Activated T-helper 1 cell treated with anti-CD3 and anti-CD28 coated beads, Interleukin-12 subunit alpha, Interleukin-12 subunit beta, Interleukin-2, Interleukin-4 antibody, amounts not matched to agents 30 ng/mL and 10 ng/mL and 1 ng/mL, durations not matched to agents 14 hours and 24 hours and 36 hours (primary cell): ENCODE data around the gene PDK3. TPM values are rescaled to one million over a fixed set of nuclear protein-coding genes. Genes with fewer than 3 reads are reported as not detected.
A peak's percentile ranks its signal among the peaks of the same experiment; 100 is the strongest.

Source experiments
- DNase-seq: peaks from one replicate; pipeline ENCODE4 v3.0.0; 2021; ENCODE audit warnings: low spot score
- H3K27ac Mint-ChIP-seq: one replicate; pipeline ENCODE4 v1.8.0; 2021; ENCODE audit warnings: mild to moderate bottlenecking, mixed read lengths
- H3K27me3 Mint-ChIP-seq: one replicate; pipeline ENCODE4 v1.8.0; 2022; ENCODE audit warnings: mild to moderate bottlenecking, moderate library complexity, mixed read lengths; ENCODE audit not compliant: insufficient read depth
- H3K36me3 Mint-ChIP-seq: one replicate; pipeline ENCODE4 v1.8.0; 2021; ENCODE audit warnings: low read depth, mixed read lengths
- H3K4me1 Mint-ChIP-seq: one replicate; pipeline ENCODE4 v1.8.0; 2021; ENCODE audit warnings: low read depth, mixed read lengths
- H3K4me3 Mint-ChIP-seq: one replicate; pipeline ENCODE4 v1.8.0; 2021; ENCODE audit warnings: mild to moderate bottlenecking, moderate library complexity, mixed read lengths
- H3K9me3 Mint-ChIP-seq: one replicate; pipeline ENCODE4 v1.8.0; 2021; ENCODE audit warnings: mixed read lengths
- intact Hi-C: fragments of 100-400 bp; cut with micrococcal nuclease; formaldehyde crosslinking; loops from one replicate; pipeline ENCODE4 v1.15.1; 2024
- total RNA-seq: library from RNA; stranded (reverse); gene quantifications from 2 replicates; pipeline ENCODE4 v1.2.3, GENCODE V29; 2022

Gene PDK3
- total RNA-seq: 24.1 and 27.2 TPM in 2 replicates

- intact Hi-C loops: loop anchor here (1.0 kb wide), 2 partner anchors 9 to 14 kb away; no protein-coding TSS in a partner anchor
- peaks cover 33% of the 10 kb centered on the region for H3K4me1 Mint-ChIP-seq
- H3K27ac Mint-ChIP-seq: peak within 1 kb of the TSS; percentile 87
- peaks cover 2% of the 10 kb centered on the region for H3K27me3 Mint-ChIP-seq
- peak within 1 kb of the TSS; percentile 85 for H3K4me3 Mint-ChIP-seq
- peaks cover 2% of the 10 kb centered on the region for H3K36me3 Mint-ChIP-seq
- DNase-seq: peak; percentile 80
- no peaks in the 10 kb centered on the region for H3K9me3 Mint-ChIP-seq
Observed at GRCh38 chrX:24464836-24465531, at the start of gene PDK3. Gene PDK3 (plus strand): TSS chrX:24465286. CDS start chrX:24465456, 170 bp downstream.

DNA sequence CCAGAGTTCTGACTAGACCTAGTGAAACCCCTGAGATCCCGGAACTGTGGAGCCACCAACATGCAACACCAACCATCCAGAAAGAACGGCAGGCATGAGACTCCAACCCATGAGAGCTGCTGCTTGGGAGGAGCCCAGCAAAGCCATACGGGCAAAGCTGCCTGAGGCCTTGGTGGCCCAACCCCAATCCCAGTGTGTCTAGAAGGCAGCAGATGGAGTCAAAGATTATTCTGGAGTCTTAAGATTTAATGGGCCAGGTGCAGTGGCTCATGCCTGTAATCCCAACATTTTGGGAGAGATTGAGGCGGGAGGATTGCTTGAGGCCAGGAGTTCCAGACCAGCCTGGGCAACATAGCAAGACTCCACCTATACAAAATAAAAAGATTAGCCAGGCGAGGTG, 49.2 kb upstream of the PDK3 start:
- no peaks in the 10 kb centered on the region for H3K36me3 Mint-ChIP-seq
- no peak for DNase-seq
- no peaks in the 10 kb centered on the region for H3K9me3 Mint-ChIP-seq
- H3K27me3 Mint-ChIP-seq: no peaks in the 10 kb centered on the region
- H3K4me3 Mint-ChIP-seq: no peak overlapping the region
- no peaks in the 10 kb centered on the region for H3K4me1 Mint-ChIP-seq
- H3K27ac Mint-ChIP-seq: no peak overlapping the region
- intact Hi-C loops: no loop called here

GRCh38 chrX:24423960-24424359, 41.1 kb upstream of the PDK3 start:
- Mint-ChIP-seq H3K9me3 (no peaks in the 10 kb centered on the region), H3K4me3 (no peak overlapping the region), H3K36me3 (peaks cover 2% of the 10 kb centered on the region), H3K27me3 (no peaks in the 10 kb centered on the region), H3K27ac (no peak overlapping the region), H3K4me1 (no peaks in the 10 kb centered on the region)
- intact Hi-C loops: no loop called here
- no peak for DNase-seq

DNA sequence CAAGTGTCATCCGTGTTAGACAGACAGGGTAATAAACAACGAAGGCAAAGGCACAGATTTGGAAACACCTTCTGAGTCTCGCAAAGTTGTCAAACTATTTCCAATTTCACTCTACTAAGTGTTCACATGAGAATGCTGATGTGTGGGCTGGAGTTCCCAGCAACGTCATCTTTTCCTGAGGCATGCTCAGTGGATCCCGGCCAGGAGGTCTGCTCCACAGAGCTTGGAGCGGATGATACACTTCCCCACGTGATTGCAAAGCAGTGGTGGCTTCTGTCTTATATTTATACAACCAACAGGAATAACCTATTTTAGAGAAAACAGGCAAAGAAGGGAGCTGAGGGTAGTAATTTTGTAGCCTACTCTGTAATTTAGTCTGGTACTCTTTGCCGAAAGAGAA, 40.1 kb upstream of the PDK3 start:
- DNase-seq: no peak

GRCh38 chrX:24425806-24426205, 39.3 kb upstream of the PDK3 start:
- Mint-ChIP-seq H3K4me3 (no peak overlapping the region), H3K4me1 (no peaks in the 10 kb centered on the region), H3K27ac (no peak overlapping the region), H3K27me3 (no peaks in the 10 kb centered on the region), H3K9me3 (no peaks in the 10 kb centered on the region), H3K36me3 (peaks cover 2% of the 10 kb centered on the region)
- DNase-seq: no peak
- intact Hi-C loops: no loop called here

More for the DNA sequence above, 40.1 kb upstream of the PDK3 start:
- Mint-ChIP-seq H3K9me3 (no peaks in the 10 kb centered on the region), H3K27ac (no peak overlapping the region), H3K27me3 (no peaks in the 10 kb centered on the region), H3K4me1 (no peaks in the 10 kb centered on the region), H3K36me3 (peaks cover 2% of the 10 kb centered on the region), H3K4me3 (no peak overlapping the region)
- intact Hi-C loops: no loop called here

- H3K4me1 Mint-ChIP-seq: no peaks in the 10 kb centered on the region
Observed at GRCh38 chrX:24426340-24426913, 38.7 kb upstream of the PDK3 start.

GRCh38 chrX:24426921-24427746, 38.0 kb upstream of the PDK3 start:
- H3K4me3 Mint-ChIP-seq: no peak overlapping the region
- no peak for DNase-seq
- H3K36me3 Mint-ChIP-seq: peaks cover 2% of the 10 kb centered on the region
- H3K4me1 Mint-ChIP-seq: no peaks in the 10 kb centered on the region
- H3K27ac Mint-ChIP-seq: no peak overlapping the region
- no peaks in the 10 kb centered on the region for H3K9me3 Mint-ChIP-seq
- H3K27me3 Mint-ChIP-seq: peaks cover 3% of the 10 kb centered on the region
- intact Hi-C loops: no loop called here

More at GRCh38 chrX:24426340-24426913, 38.7 kb upstream of the PDK3 start:
- no peak for DNase-seq
- H3K36me3 Mint-ChIP-seq: peaks cover 2% of the 10 kb centered on the region
- H3K9me3 Mint-ChIP-seq: no peaks in the 10 kb centered on the region
- H3K27ac Mint-ChIP-seq: no peak overlapping the region
- H3K27me3 Mint-ChIP-seq: no peaks in the 10 kb centered on the region
- H3K4me3 Mint-ChIP-seq: no peak overlapping the region
- intact Hi-C loops: no loop called here

DNA sequence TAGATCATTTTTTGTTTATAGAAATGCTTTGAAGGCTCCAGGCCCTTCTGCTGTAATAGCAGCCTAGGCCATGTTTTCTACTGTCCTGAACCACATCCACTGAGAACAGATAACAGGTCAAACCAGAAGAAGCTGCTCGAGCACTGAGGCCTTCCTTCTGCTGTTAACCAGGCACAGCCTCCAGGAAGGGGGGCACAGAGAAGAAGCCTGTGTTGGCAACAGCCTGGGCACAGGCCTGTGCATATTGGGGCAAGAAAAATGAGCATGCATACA, 37.4 kb upstream of the PDK3 start:
- Mint-ChIP-seq H3K27ac (no peak overlapping the region), H3K27me3 (peaks cover 3% of the 10 kb centered on the region), H3K36me3 (peaks cover 2% of the 10 kb centered on the region), H3K9me3 (no peaks in the 10 kb centered on the region), H3K4me3 (no peak overlapping the region), H3K4me1 (no peaks in the 10 kb centered on the region)
- intact Hi-C loops: no loop called here
- no peak for DNase-seq

GRCh38 chrX:24428516-24428915, 36.6 kb upstream of the PDK3 start:
- Mint-ChIP-seq H3K9me3 (no peaks in the 10 kb centered on the region), H3K4me3 (no peak overlapping the region), H3K27ac (no peak overlapping the region), H3K4me1 (no peaks in the 10 kb centered on the region), H3K27me3 (peaks cover 3% of the 10 kb centered on the region), H3K36me3 (peaks cover 2% of the 10 kb centered on the region)
- DNase-seq: no peak
- intact Hi-C loops: no loop called here

DNA sequence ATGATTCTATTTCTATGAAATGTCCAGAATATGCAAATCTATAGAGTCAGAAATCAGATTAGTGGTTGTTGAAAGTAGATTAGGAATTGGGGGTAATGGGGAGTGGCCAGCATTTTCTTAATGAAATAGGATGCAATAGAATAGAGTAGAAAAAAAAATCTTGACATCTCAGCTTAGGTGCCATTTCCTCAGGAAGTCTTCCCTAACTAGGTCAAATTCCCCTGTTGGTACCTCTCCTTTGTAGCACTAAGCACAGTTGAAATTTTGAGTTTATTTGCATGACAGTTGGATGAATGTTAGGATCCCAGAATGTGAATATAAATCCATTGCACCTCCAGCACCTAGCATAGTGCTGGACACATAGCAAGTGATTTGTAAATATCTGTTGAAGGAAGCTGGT, 30.0 kb upstream of the PDK3 start:
- Mint-ChIP-seq H3K27me3 (peaks cover 5% of the 10 kb centered on the region), H3K4me1 (no peaks in the 10 kb centered on the region), H3K4me3 (no peak overlapping the region), H3K9me3 (no peaks in the 10 kb centered on the region), H3K36me3 (no peaks in the 10 kb centered on the region), H3K27ac (no peak overlapping the region)
- no peak for DNase-seq
- intact Hi-C loops: no loop called here

- intact Hi-C loops: no loop called here
- H3K27ac Mint-ChIP-seq: no peak overlapping the region
- H3K9me3 Mint-ChIP-seq: no peaks in the 10 kb centered on the region
- DNase-seq: no peak
- no peaks in the 10 kb centered on the region for H3K27me3 Mint-ChIP-seq
- H3K4me1 Mint-ChIP-seq: no peaks in the 10 kb centered on the region
- H3K36me3 Mint-ChIP-seq: no peaks in the 10 kb centered on the region
- H3K4me3 Mint-ChIP-seq: no peak overlapping the region
Observed at GRCh38 chrX:24443918-24444317, 21.2 kb upstream of the PDK3 start.

DNA sequence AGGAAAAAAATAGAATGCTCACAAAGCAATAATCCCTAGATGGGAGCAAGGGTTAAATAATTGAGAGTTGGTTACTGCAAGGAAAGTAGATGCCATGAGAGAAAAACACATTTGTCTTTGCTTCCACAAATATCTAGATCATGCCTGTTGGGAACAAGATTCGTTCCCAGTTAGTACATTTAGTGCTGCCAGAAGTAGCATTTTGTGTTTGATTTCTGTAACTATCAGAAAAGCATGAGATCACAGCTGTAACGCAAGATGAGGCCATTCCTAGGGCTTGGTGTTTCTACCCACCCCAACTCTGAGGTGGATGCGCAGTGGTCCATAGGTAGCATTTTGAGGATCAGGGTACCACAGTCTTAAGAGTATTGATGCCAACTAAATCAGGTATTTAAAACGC, 20.4 kb upstream of the PDK3 start:
- intact Hi-C loops: no loop called here

DNA sequence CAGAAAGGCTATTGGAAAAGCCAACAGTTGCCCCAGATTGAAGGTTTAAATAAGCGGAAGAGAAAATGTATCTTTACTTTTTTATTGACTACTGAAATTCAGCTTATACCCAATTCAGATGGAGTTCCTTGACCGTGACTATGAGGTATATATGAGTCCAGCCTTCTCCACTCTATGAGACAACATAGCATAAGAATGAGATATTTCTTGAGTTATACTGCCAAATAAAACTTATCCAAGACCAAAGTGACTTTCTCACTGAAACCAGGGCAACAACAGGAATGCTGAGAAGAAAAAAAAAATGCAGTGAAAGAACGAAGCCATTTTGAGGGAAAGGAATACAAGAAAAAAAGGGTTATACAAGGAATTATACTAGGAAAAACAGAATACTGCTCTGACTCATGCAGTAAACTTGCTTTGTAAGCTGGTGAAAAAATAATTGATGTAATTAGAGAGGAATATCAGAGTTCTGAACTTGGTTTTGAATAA, 16.3 kb upstream of the PDK3 start:
- intact Hi-C loops: no loop called here
- no peaks in the 10 kb centered on the region for H3K9me3 Mint-ChIP-seq

More for the DNA sequence above, 20.4 kb upstream of the PDK3 start:
- no peak overlapping the region for H3K4me3 Mint-ChIP-seq
- H3K36me3 Mint-ChIP-seq: no peaks in the 10 kb centered on the region
- no peaks in the 10 kb centered on the region for H3K9me3 Mint-ChIP-seq
- H3K27me3 Mint-ChIP-seq: peaks cover under 1% of the 10 kb centered on the region
- H3K4me1 Mint-ChIP-seq: no peaks in the 10 kb centered on the region
- DNase-seq: no peak
- no peak overlapping the region for H3K27ac Mint-ChIP-seq

More for the DNA sequence above, 16.3 kb upstream of the PDK3 start:
- Mint-ChIP-seq H3K4me3 (no peak overlapping the region), H3K36me3 (peaks cover 2% of the 10 kb centered on the region), H3K27me3 (peaks cover 6% of the 10 kb centered on the region), H3K27ac (no peak overlapping the region), H3K4me1 (no peaks in the 10 kb centered on the region)
- DNase-seq: no peak
